ENCODE data around the gene AFAP1. TPM values are rescaled to one million over a fixed set of nuclear protein-coding genes. Genes with fewer than 3 reads are reported as not detected.
A peak's percentile ranks its signal among the peaks of the same experiment; 100 is the strongest.

Gene AFAP1
- total RNA-seq, 1 experiment from 2014 or later = 94.7 TPM

DNA sequence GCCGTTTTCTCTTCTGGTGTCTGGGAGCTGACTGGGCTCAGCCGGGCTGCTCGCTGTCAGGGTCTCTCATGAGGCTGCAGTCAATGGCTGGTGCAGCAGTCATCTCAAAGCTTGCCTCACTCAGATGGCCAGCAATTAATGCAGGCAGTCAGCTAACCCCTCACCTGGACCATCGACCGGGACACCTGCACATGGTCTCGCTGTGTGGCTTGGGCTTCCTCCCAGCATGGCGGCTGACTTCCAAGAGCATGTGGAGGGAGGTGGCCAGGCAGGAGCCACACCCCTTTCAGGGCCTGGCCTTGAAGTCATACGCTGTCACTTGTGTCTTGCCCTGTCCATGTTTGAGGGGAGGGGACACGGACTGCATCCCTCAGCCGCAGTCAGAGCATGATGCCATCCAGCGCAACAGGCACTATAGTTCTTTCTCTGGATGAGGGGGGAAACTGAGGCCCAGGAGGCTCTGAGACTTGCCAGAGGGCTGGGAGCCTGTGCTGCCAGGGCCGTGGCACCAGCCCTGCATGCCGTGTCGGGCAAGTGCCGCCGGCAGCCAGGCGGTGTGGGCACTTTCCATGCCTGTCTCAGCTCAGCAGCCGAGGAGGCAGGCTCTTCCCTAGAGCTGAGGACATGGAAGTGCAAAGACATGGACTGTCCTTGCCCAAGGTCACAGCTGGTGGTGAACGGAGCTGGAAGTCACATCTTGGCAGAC, 201.8 kb downstream of the AFAP1 start:
- CTCF ChIA-PET = no interaction called here
- TF ChIP-seq POLR2AphosphoS5 (IDR thresholded peaks at IDR 0.05; ENCODE audit: low read depth, low read length) = no peak
- no peak overlapping the region for H3K27ac ChIP-seq (ENCODE audit: low read length)
- H3K36me3 ChIP-seq (ENCODE audit: control insufficient read depth, insufficient read depth, low read length) = no peaks in the 10 kb centered on the region
- H3K4me1 ChIP-seq (ENCODE audit: control insufficient read depth, insufficient read depth, low read length) = no peaks in the 10 kb centered on the region
- in situ Hi-C loops (cut with HindIII; ENCODE audit: low pct_unique_long_range_greater_than_20kb, low sequenced_read_pairs) (no loop called here), intact Hi-C loops (cut with micrococcal nuclease; ENCODE audit: unreplicated experiment) (no loop called here)
- BruUV-seq (replicated peaks) = no TSS peak
- ATAC-seq (no peak), DNase-seq (ENCODE audit: low read depth, low spot score) (no peak)
- POLR2A ChIA-PET = no interaction called here
- H3K9me3 ChIP-seq (ENCODE audit: control insufficient read depth, insufficient read depth, low read depth, low read length) = no peaks in the 10 kb centered on the region
- no peaks in the 10 kb centered on the region for H3K27me3 ChIP-seq (ENCODE audit: control insufficient read depth, insufficient read depth, low read length)
- H3K4me3 ChIP-seq (ENCODE audit: low read depth in 2 of 2, low read length in 2 of 2) = no peak overlapping the region

DNA sequence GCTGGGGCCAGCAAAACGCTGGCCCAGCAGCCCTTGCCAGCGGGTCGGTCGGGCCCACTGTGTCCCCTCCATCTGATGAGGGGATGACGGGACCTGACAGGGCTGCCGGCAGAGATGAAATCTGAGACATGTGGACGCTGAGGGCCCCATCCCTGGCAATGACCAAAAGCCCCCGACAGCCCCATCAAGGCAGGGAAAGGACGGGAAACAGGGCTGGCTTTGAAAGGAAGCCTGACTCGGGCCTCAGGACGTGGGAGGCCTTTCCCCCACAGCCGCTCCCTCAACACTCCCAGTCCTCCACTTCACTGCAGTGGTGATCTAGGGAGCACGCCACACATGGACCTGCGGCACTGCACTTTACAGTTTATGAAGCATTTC, 202.4 kb downstream of the AFAP1 start:
- ATAC-seq (no peak), DNase-seq (ENCODE audit: low read depth, low spot score) (no peak)
- no peak for TF ChIP-seq SIN3A (IDR thresholded peaks at IDR 0.05; ENCODE audit: borderline replicate concordance, insufficient read depth, low read depth, low read length)
- no peak for TF ChIP-seq TCF7L2 (IDR thresholded peaks at IDR 0.05; ENCODE audit: low read depth, low read length)
- no peak for TF ChIP-seq POLR2AphosphoS5 (IDR thresholded peaks at IDR 0.05; ENCODE audit: low read depth, low read length)
- TF ChIP-seq, protein P1, sequence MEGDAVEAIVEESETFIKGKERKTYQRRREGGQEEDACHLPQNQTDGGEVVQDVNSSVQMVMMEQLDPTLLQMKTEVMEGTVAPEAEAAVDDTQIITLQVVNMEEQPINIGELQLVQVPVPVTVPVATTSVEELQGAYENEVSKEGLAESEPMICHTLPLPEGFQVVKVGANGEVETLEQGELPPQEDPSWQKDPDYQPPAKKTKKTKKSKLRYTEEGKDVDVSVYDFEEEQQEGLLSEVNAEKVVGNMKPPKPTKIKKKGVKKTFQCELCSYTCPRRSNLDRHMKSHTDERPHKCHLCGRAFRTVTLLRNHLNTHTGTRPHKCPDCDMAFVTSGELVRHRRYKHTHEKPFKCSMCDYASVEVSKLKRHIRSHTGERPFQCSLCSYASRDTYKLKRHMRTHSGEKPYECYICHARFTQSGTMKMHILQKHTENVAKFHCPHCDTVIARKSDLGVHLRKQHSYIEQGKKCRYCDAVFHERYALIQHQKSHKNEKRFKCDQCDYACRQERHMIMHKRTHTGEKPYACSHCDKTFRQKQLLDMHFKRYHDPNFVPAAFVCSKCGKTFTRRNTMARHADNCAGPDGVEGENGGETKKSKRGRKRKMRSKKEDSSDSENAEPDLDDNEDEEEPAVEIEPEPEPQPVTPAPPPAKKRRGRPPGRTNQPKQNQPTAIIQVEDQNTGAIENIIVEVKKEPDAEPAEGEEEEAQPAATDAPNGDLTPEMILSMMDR (IDR thresholded peaks at IDR 0.05) = no peak
- TF ChIP-seq, protein P2, sequence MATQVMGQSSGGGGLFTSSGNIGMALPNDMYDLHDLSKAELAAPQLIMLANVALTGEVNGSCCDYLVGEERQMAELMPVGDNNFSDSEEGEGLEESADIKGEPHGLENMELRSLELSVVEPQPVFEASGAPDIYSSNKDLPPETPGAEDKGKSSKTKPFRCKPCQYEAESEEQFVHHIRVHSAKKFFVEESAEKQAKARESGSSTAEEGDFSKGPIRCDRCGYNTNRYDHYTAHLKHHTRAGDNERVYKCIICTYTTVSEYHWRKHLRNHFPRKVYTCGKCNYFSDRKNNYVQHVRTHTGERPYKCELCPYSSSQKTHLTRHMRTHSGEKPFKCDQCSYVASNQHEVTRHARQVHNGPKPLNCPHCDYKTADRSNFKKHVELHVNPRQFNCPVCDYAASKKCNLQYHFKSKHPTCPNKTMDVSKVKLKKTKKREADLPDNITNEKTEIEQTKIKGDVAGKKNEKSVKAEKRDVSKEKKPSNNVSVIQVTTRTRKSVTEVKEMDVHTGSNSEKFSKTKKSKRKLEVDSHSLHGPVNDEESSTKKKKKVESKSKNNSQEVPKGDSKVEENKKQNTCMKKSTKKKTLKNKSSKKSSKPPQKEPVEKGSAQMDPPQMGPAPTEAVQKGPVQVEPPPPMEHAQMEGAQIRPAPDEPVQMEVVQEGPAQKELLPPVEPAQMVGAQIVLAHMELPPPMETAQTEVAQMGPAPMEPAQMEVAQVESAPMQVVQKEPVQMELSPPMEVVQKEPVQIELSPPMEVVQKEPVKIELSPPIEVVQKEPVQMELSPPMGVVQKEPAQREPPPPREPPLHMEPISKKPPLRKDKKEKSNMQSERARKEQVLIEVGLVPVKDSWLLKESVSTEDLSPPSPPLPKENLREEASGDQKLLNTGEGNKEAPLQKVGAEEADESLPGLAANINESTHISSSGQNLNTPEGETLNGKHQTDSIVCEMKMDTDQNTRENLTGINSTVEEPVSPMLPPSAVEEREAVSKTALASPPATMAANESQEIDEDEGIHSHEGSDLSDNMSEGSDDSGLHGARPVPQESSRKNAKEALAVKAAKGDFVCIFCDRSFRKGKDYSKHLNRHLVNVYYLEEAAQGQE (IDR thresholded peaks at IDR 0.05; ENCODE audit: insufficient read depth in 1 of 2, low read depth in 2 of 2, low read length in 1 of 2) = no peak
- H3K4me3 ChIP-seq (ENCODE audit: low read depth in 2 of 2, low read length in 2 of 2) = no peak overlapping the region
- H3K27me3 ChIP-seq (ENCODE audit: control insufficient read depth, insufficient read depth, low read length) = no peaks in the 10 kb centered on the region
- ChIA-PET CTCF (no interaction called here), POLR2A (no interaction called here)
- no peaks in the 10 kb centered on the region for H3K9me3 ChIP-seq (ENCODE audit: control insufficient read depth, insufficient read depth, low read depth, low read length)
- H3K27ac ChIP-seq (ENCODE audit: low read length) = no peak overlapping the region
- no peaks in the 10 kb centered on the region for H3K4me1 ChIP-seq (ENCODE audit: control insufficient read depth, insufficient read depth, low read length)
- no TSS peak for BruUV-seq (replicated peaks)
- H3K36me3 ChIP-seq (ENCODE audit: control insufficient read depth, insufficient read depth, low read length) = no peaks in the 10 kb centered on the region
- intact Hi-C loops (cut with micrococcal nuclease; ENCODE audit: unreplicated experiment) (no loop called here), in situ Hi-C loops (cut with HindIII; ENCODE audit: low pct_unique_long_range_greater_than_20kb, low sequenced_read_pairs) (no loop called here)

DNA sequence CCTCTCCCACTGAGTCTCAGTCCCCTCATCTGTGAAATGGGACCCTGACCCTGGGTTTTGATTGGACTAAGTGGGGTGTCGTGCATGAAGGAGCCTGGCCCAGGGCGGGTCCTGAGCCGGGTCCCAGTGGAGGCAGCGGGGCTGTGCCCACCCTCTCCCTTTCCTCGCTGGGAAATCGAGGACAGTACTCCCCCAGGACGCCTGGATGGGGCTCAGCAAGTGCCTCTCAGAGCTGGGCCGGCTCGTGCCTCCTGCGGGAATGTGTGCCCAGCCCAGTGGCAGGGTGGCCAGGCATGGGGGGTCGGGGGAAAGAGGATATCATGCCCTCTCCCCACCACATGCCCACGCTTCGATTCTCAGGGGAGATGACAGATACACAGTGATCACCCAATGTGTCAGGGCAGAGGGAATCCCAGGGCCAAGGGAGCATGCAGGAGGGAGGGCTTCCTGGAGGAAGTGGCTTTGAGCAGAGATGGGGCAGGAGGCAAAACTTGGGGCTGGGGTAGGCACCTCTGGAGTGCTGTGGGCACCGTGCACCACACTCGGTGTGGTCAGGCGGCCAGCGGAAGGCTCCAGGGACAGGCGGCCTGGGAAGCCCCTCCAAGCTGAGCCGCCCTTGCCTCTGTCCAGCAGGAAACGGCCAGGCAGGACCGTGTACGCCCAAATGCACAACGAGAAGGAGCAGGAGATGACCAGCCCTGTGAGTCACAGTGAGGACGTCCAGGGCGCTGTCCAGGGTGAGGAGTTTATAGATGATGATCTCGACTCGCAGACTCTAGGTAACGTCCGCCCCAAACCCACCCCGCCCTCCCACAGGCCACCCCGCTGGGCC, 203.0 kb downstream of the AFAP1 start:
- H3K9me3 ChIP-seq (ENCODE audit: control insufficient read depth, insufficient read depth, low read depth, low read length) = no peaks in the 10 kb centered on the region
- no peaks in the 10 kb centered on the region for H3K27me3 ChIP-seq (ENCODE audit: control insufficient read depth, insufficient read depth, low read length)
- TF ChIP-seq TCF7L2 (IDR thresholded peaks at IDR 0.05; ENCODE audit: low read depth, low read length) = no peak
- TF ChIP-seq, protein P1 (IDR thresholded peaks at IDR 0.05) = no peak
- TF ChIP-seq SIN3A (IDR thresholded peaks at IDR 0.05; ENCODE audit: borderline replicate concordance, insufficient read depth, low read depth, low read length) = no peak
- TF ChIP-seq, protein P2 (IDR thresholded peaks at IDR 0.05; ENCODE audit: insufficient read depth in 1 of 2, low read depth in 2 of 2, low read length in 1 of 2) = peak; percentile 66 to 82
- no peak overlapping the region for H3K4me3 ChIP-seq (ENCODE audit: low read depth in 2 of 2, low read length in 2 of 2)
- no peak for ATAC-seq
- no peak overlapping the region for H3K27ac ChIP-seq (ENCODE audit: low read length)
- BruUV-seq (replicated peaks) = no TSS peak
- no peaks in the 10 kb centered on the region for H3K4me1 ChIP-seq (ENCODE audit: control insufficient read depth, insufficient read depth, low read length)
- no peak for DNase-seq (ENCODE audit: low read depth, low spot score)
- in situ Hi-C loops (cut with HindIII; ENCODE audit: low pct_unique_long_range_greater_than_20kb, low sequenced_read_pairs) (no loop called here), intact Hi-C loops (cut with micrococcal nuclease; ENCODE audit: unreplicated experiment) (no loop called here)
- H3K36me3 ChIP-seq (ENCODE audit: control insufficient read depth, insufficient read depth, low read length) = no peaks in the 10 kb centered on the region
- ChIA-PET CTCF (no interaction called here), POLR2A (no interaction called here)
